Body of pancreas (tissue), 4 donors: ENCODE data around the gene CDO1. TPM values are rescaled to one million over a fixed set of nuclear protein-coding genes. Genes with fewer than 3 reads are reported as not detected.
A peak's percentile ranks its signal among the peaks of the same experiment; 100 is the strongest.

ENCODE experiments used
- ATAC-seq: fragments of 150-250 bp; one replicate; pipeline ENCODE4 v1.9.1; 2016
- DNase-seq, 4 donors: peaks; one replicate each; pipeline ENCODE4 v3.0.0-alpha.2; 2019
- H3K27ac ChIP-seq, 4 donors: fragments of 200-600 bp; sonication (generic); 1 replicate in 3 of 4; 2 replicates in 1 of 4; pipeline versions ENCODE4 v1.5.1 to v1.6.1; 2016 to 2019; ENCODE audit warnings: mild to moderate bottlenecking in 1 of 4, mixed read lengths in 1 of 4, moderate library complexity in 1 of 4
- H3K27me3 ChIP-seq, 2 donors: fragments of 200-600 bp; sonication (generic); one replicate each; pipeline ENCODE4 v1.6.0; 2016; ENCODE audit warnings: mild to moderate bottlenecking in 1 of 2
- H3K36me3 ChIP-seq, 2 donors: fragments of 200-600 bp; sonication (generic); replicated peaks in 1 of 2; 2 replicates each; pipeline ENCODE4 v1.5.1; 2016; ENCODE audit warnings: low read depth in 2 of 2; ENCODE audit not compliant: insufficient read depth in 1 of 2
- H3K4me1 ChIP-seq: fragments of 200-600 bp; sonication (generic); one replicate; pipeline ENCODE4 v1.6.0; 2016
- H3K4me3 ChIP-seq, 2 donors: fragments of 200-600 bp; sonication (generic); 1 replicate in 1 of 2; 2 replicates in 1 of 2; pipeline ENCODE4 v1.5.1; 2016 to 2019
- H3K9me3 ChIP-seq, 3 donors: fragments of 200-600 bp; sonication (generic); 1 replicate in 2 of 3; 2 replicates in 1 of 3; pipeline ENCODE4 v1.5.1; 2016
- CTCF ChIP-seq, 7 experiments: fragments of 450-650 bp in 4 of 7; fragments of 200-600 bp in 3 of 7; sonication (generic) in 3 of 7; IDR thresholded peaks; one replicate each; pipeline ENCODE4 v1.5.1; 2016 to 2019; ENCODE audit warnings: antibody characterized with exemption in 7 of 7
- POLR2A ChIP-seq, 3 donors: fragments of 450-650 bp; IDR thresholded peaks; one replicate each; pipeline ENCODE4 v1.6.1; 2016; ENCODE audit warnings: antibody characterized with exemption in 3 of 3, mild to moderate bottlenecking in 2 of 3
- WGBS, 2 donors: methylation state at CpG; one replicate each; pipeline ENCODE4 v1.1.5; 2017; 5-methylcytosine and 5-hydroxymethylcytosine counted together
- intact Hi-C: fragments of 100-400 bp; cut with DNase I; formaldehyde crosslinking; loops from one replicate; pipeline ENCODE4 v1.15.1; 2023
- total RNA-seq, 2 donors: library from RNA; depleted of rRNA; stranded (reverse); fragments of >200 nt; gene quantifications; one replicate each; pipeline ENCODE4 v1.1.0, GENCODE V29; 2016

The CDO1 gene
- total RNA-seq, 2 donors from 2014 or later, result 7.3 to 92.3 TPM

DNA sequence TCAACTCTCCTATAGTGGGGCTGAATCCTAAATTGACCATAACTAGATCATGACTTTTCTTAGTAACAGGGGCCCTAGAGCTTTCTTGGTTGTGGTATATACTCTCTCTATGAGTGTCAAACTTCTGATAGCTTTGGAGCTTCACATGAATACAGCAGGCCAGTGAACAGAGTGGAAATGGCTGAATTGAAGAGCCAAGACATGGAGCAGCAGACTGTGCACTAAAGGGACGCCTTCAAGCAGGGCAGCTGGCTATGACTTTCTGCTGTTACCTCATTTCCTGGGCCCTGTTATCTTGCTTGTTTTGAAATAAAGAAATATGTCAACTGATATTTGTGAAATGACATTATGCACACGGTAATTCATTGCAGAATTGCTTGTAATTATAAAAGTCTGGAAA, 16.4 kb downstream of the CDO1 start:
- Histone ChIP-seq H3K4me1 (peaks cover 9% of the 10 kb centered on the region), H3K9me3 (no peaks in the 10 kb centered on the region), H3K36me3 (no peaks in the 10 kb centered on the region), H3K4me3 (no peak overlapping the region), H3K27ac (no peak overlapping the region), H3K27me3 (no peaks in the 10 kb centered on the region)
- ATAC-seq (no peak), DNase-seq (no peak)
- 76 to 86% methylated on average over 2 of the region's 2 CpGs for WGBS, 2 donors
- TF ChIP-seq CTCF (IDR thresholded peaks at IDR 0.05) (no peak), POLR2A (IDR thresholded peaks at IDR 0.05) (no peak)
- intact Hi-C loops, result no loop called here

DNA sequence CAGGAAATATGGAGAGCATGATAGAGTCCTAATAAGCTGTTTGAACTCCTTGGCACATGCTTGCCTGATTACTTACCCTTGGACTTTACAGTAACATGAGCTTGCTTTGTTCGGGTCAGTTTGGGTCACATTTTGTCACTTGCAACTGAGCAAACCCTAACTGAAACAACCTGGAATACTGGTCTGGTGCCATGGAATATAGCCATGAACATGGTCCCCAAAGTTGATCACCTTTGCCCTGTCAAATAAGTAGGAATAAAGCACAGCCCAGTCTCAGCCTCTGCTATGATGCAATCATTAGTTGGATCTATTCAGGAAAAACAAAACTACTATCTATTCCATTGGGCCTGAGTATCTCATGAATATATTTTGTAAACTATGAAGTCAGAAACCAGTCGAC, 18.2 kb downstream of the CDO1 start:
- H3K4me1 ChIP-seq, result peaks cover 9% of the 10 kb centered on the region
- 16 to 18% methylated on average over 2 of the region's 2 CpGs for WGBS, 2 donors
- intact Hi-C loops, result no loop called here
- no peaks in the 10 kb centered on the region for H3K36me3 ChIP-seq
- H3K4me3 ChIP-seq, result no peak overlapping the region
- no peak overlapping the region for H3K27ac ChIP-seq
- no peaks in the 10 kb centered on the region for H3K9me3 ChIP-seq
- H3K27me3 ChIP-seq, result no peaks in the 10 kb centered on the region
- no peak for TF ChIP-seq CTCF (IDR thresholded peaks at IDR 0.05)
- no peak for TF ChIP-seq POLR2A (IDR thresholded peaks at IDR 0.05)
- peak; percentile 30 for ATAC-seq
- peak in 2 of 4 donors; percentile 10 to 11 for DNase-seq

GRCh38 chr5:115796656-115797055, 19.8 kb downstream of the CDO1 start:
- no peak for DNase-seq
- Histone ChIP-seq H3K27ac (no peak overlapping the region), H3K4me1 (peaks cover 9% of the 10 kb centered on the region), H3K36me3 (no peaks in the 10 kb centered on the region), H3K9me3 (no peaks in the 10 kb centered on the region), H3K27me3 (no peaks in the 10 kb centered on the region), H3K4me3 (no peak overlapping the region)
- TF ChIP-seq POLR2A (IDR thresholded peaks at IDR 0.05), result no peak
- no peak for TF ChIP-seq CTCF (IDR thresholded peaks at IDR 0.05)
- no peak for ATAC-seq
- intact Hi-C loops, result no loop called here
- 88 to 92% methylated on average over 3 of the region's 3 CpGs for WGBS, 2 donors

DNA sequence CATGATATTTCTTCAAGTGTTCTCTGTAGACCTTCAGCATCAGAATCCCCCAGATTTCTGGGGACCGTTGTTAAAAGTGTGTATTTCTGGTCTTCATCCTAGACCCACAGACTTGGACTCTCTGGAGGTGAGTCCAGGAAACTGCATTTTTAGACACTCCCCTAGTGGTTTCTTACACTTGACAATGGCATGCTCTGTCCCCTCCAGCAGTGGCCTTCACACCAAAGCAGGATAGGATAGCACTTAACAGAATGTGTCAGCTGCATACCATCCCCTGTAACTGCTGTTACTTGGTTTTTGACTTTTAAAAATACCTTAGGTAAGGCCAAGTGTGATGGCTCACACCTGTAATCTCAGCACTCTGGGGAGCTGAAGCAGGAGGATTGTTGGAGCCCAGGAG, 20.8 kb downstream of the CDO1 start:
- peaks cover 9% of the 10 kb centered on the region for H3K4me1 ChIP-seq
- H3K9me3 ChIP-seq, result no peaks in the 10 kb centered on the region
- intact Hi-C loops, result no loop called here
- no peak overlapping the region for H3K4me3 ChIP-seq
- no peaks in the 10 kb centered on the region for H3K27me3 ChIP-seq
- no peak for DNase-seq
- H3K27ac ChIP-seq, result no peak overlapping the region
- TF ChIP-seq POLR2A (IDR thresholded peaks at IDR 0.05) (no peak), CTCF (IDR thresholded peaks at IDR 0.05) (no peak)
- ATAC-seq, result no peak
- 96 to 97% methylated on average over 1 of the region's 1 CpG for WGBS, 2 donors
- no peaks in the 10 kb centered on the region for H3K36me3 ChIP-seq

DNA sequence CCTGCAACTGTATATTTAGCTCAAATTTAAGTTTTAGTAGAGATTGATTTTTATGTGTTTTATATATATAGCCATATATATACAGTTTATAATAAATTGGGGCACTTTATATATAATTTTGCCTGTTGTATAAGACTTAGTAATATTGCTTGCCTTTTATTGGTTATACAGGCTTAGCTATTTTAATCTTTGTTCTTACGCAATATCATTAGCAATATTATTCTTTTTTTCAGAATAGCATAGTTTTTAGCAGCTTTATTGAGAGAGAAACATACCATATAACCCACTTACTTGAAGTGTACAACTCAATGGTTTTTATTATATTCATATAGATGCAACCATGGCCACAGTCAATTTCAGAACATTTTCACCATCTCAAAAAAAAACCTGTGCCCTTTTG, 28.0 kb downstream of the CDO1 start:
- TF ChIP-seq POLR2A (IDR thresholded peaks at IDR 0.05) (no peak), CTCF (IDR thresholded peaks at IDR 0.05) (no peak)
- WGBS, 2 donors, result 98 to 100% methylated on average over 1 of the region's 1 CpG

More for the DNA sequence above, 28.0 kb downstream of the CDO1 start:
- Histone ChIP-seq H3K4me3 (no peak overlapping the region), H3K36me3 (no peaks in the 10 kb centered on the region), H3K27me3 (no peaks in the 10 kb centered on the region), H3K9me3 (no peaks in the 10 kb centered on the region), H3K27ac (no peak overlapping the region), H3K4me1 (no peaks in the 10 kb centered on the region)
- ATAC-seq (no peak), DNase-seq (no peak)
- intact Hi-C loops, result no loop called here
